H9 (cell line): ENCODE measurements around the gene NXPH4. TPM values are rescaled to one million over a fixed set of nuclear protein-coding genes. Genes with fewer than 3 reads are reported as not detected.

Experiments
- DNase-seq: peaks from one replicate; pipeline ENCODE4 v3.0.0-alpha.2; 2017
- H2AFZ ChIP-seq: one replicate; pipeline ENCODE4 v1.6.1; 2013; ENCODE audit warnings: mild to moderate bottlenecking, low read length, control low read depth, moderate library complexity
- H2AK5ac ChIP-seq: 2 replicates; pipeline ENCODE4 v1.6.1; 2013; ENCODE audit warnings: low read length, control low read depth, mixed read lengths; ENCODE audit not compliant: insufficient read length
- H2BK120ac ChIP-seq: one replicate; pipeline ENCODE4 v1.6.1; 2013; ENCODE audit warnings: low read depth, mild to moderate bottlenecking, low read length, control low read depth, inconsistent platforms; ENCODE audit not compliant: poor library complexity, severe bottlenecking
- H2BK12ac ChIP-seq: 2 replicates; pipeline ENCODE4 v1.6.1; 2013; ENCODE audit warnings: low read length, control low read depth, mixed read lengths, low read depth; ENCODE audit not compliant: insufficient read length
- H2BK15ac ChIP-seq: 2 replicates; pipeline ENCODE4 v1.6.1; 2013; ENCODE audit warnings: low read depth, low read length, control low read depth
- H2BK20ac ChIP-seq: one replicate; pipeline ENCODE4 v1.6.1; 2013; ENCODE audit warnings: low read depth, mild to moderate bottlenecking, low read length, control low read depth, inconsistent platforms; ENCODE audit not compliant: poor library complexity, severe bottlenecking
- H2BK5ac ChIP-seq: 2 replicates; pipeline ENCODE4 v1.6.1; 2013; ENCODE audit warnings: low read length, control low read depth, mixed read lengths; ENCODE audit not compliant: insufficient read length
- H3K14ac ChIP-seq: 2 replicates; pipeline ENCODE4 v1.6.1; 2013; ENCODE audit warnings: low read length, control low read depth; ENCODE audit not compliant: insufficient read depth
- H3K18ac ChIP-seq: 2 replicates; pipeline ENCODE4 v1.6.1; 2013; ENCODE audit warnings: low read depth, mild to moderate bottlenecking, mixed read lengths, low read length, control low read depth; ENCODE audit not compliant: insufficient read length
- H3K23ac ChIP-seq: 2 replicates; pipeline ENCODE4 v1.6.1; 2013; ENCODE audit warnings: low read length, control low read depth, mixed read lengths, low read depth; ENCODE audit not compliant: insufficient read length
- H3K23me2 ChIP-seq: 2 replicates; pipeline ENCODE4 v1.6.1; 2013; ENCODE audit warnings: low read depth, mild to moderate bottlenecking, mixed read lengths, low read length, control low read depth; ENCODE audit not compliant: insufficient read length, poor library complexity, severe bottlenecking
- H3K27ac ChIP-seq: 2 replicates; pipeline ENCODE4 v1.5.1; 2013; ENCODE audit warnings: low read length, control low read depth, mixed read lengths, low read depth; ENCODE audit not compliant: insufficient read length
- H3K27me3 ChIP-seq: 2 replicates; pipeline ENCODE4 v1.6.1; 2013; ENCODE audit warnings: low read length, control low read depth, inconsistent platforms; ENCODE audit not compliant: insufficient read depth
- H3K4ac ChIP-seq: 2 replicates; pipeline ENCODE4 v1.6.1; 2013; ENCODE audit warnings: low read depth, mild to moderate bottlenecking, control low read depth, inconsistent platforms, low read length, moderate library complexity
- H3K4me1 ChIP-seq: 2 replicates; pipeline ENCODE4 v1.6.1; 2013; ENCODE audit warnings: low read length, control low read depth, inconsistent platforms; ENCODE audit not compliant: insufficient read depth
- H3K4me2 ChIP-seq: 2 replicates; pipeline ENCODE4 v1.6.1; 2013; ENCODE audit warnings: low read length, control low read depth, mixed read lengths; ENCODE audit not compliant: insufficient read length, insufficient read depth
- H3K56ac ChIP-seq: 2 replicates; pipeline ENCODE4 v1.6.1; 2013; ENCODE audit warnings: low read depth, mild to moderate bottlenecking, mixed read lengths, low read length, control low read depth; ENCODE audit not compliant: insufficient read length
- H3K79me1 ChIP-seq: 2 replicates; pipeline ENCODE4 v1.6.1; 2013; ENCODE audit warnings: low read depth, mild to moderate bottlenecking, moderate library complexity, low read length, control low read depth, inconsistent platforms; ENCODE audit not compliant: insufficient read depth, poor library complexity, severe bottlenecking
- H3K79me2 ChIP-seq: 2 replicates; pipeline ENCODE4 v1.6.1; 2013; ENCODE audit warnings: low read length, control low read depth, inconsistent platforms; ENCODE audit not compliant: insufficient read depth
- H3K9ac ChIP-seq: 2 replicates; pipeline ENCODE4 v1.6.1; 2013; ENCODE audit warnings: low read length, control low read depth, mixed read lengths; ENCODE audit not compliant: insufficient read length; ENCODE audit errors: extremely low read depth
- H3K9me3 ChIP-seq: one replicate; pipeline ENCODE4 v1.6.1; 2013; ENCODE audit warnings: low read depth, low read length, inconsistent platforms; ENCODE audit not compliant: control insufficient read depth
- H3T11ph ChIP-seq: one replicate; pipeline ENCODE4 v1.6.1; 2013; ENCODE audit warnings: mild to moderate bottlenecking, low read length, control low read depth, inconsistent platforms
- H4K20me1 ChIP-seq: one replicate; pipeline ENCODE4 v1.6.1; 2013; ENCODE audit not compliant: control insufficient read depth, insufficient read length, insufficient read depth
- H4K5ac ChIP-seq: 2 replicates; pipeline ENCODE4 v1.6.1; 2013; ENCODE audit warnings: low read depth, mild to moderate bottlenecking, mixed read lengths, low read length, control low read depth; ENCODE audit not compliant: insufficient read length
- H4K8ac ChIP-seq: replicated peaks from 2 replicates; pipeline ENCODE4 v1.6.1; 2013; ENCODE audit warnings: low read length, control low read depth, mixed read lengths, low read depth; ENCODE audit not compliant: insufficient read length
- H4K91ac ChIP-seq: 2 replicates; pipeline ENCODE4 v1.6.1; 2013; ENCODE audit warnings: low read depth, mild to moderate bottlenecking, moderate library complexity, mixed read lengths, low read length, control low read depth; ENCODE audit not compliant: insufficient read length
- H3K27ac Mint-ChIP-seq, 3 experiments: 2 replicates in 2 of 3; 3 replicates in 1 of 3; pipeline ENCODE4 v1.8.0; 2020 to 2021; ENCODE audit warnings: mixed read lengths in 3 of 3, mild to moderate bottlenecking in 1 of 3, moderate library complexity in 1 of 3
- H3K27me3 Mint-ChIP-seq: 2 replicates; pipeline ENCODE4 v1.8.0; 2021; ENCODE audit warnings: low read depth, mild to moderate bottlenecking, moderate library complexity, mixed read lengths
- H3K36me3 Mint-ChIP-seq, 3 experiments: 2 replicates in 2 of 3; 3 replicates in 1 of 3; pipeline ENCODE4 v1.8.0; 2020 to 2021; ENCODE audit warnings: low read depth in 3 of 3, mixed read lengths in 3 of 3; ENCODE audit not compliant: insufficient read depth in 1 of 3
- H3K4me1 Mint-ChIP-seq, 2 experiments: 2 replicates each; pipeline ENCODE4 v1.8.0; 2020; ENCODE audit warnings: mixed read lengths in 2 of 2
- H3K4me3 Mint-ChIP-seq, 2 experiments: 2 replicates in 1 of 2; 3 replicates in 1 of 2; pipeline ENCODE4 v1.8.0; 2020 to 2021; ENCODE audit warnings: mild to moderate bottlenecking in 2 of 2, mixed read lengths in 2 of 2, moderate library complexity in 1 of 2
- H3K9me3 Mint-ChIP-seq, 2 experiments: 2 replicates in 1 of 2; 3 replicates in 1 of 2; pipeline ENCODE4 v1.8.0; 2020; ENCODE audit warnings: mild to moderate bottlenecking in 2 of 2, mixed read lengths in 2 of 2, moderate library complexity in 1 of 2
- CTCF ChIP-seq: fragments of 200-600 bp; sonication (generic); conservative IDR thresholded peaks from 3 replicates; pipeline ENCODE4 v1.8.0; 2021; ENCODE audit warnings: antibody characterized with exemption, mild to moderate bottlenecking
- WGBS: extraction: QIAGEN DNeasy Blood & Tissue Kit; methylation state at CpG from one replicate; pipeline ENCODE4 v1.1.7; 2013; ENCODE audit warnings: missing lambda C conversion rate, low lambda C conversion rate, mixed read lengths; ENCODE audit not compliant: insufficient read length; ENCODE audit errors: extremely low coverage; 5-methylcytosine and 5-hydroxymethylcytosine counted together
- total RNA-seq: library from RNA; stranded (reverse); gene quantifications from 2 replicates; pipeline ENCODE4 v1.2.1, GENCODE V29; 2021

The NXPH4 gene
- total RNA-seq, 1 experiment from 2014 or later: 2.1 TPM

- Histone ChIP-seq H3K79me2 (no peaks in the 10 kb centered on the region), H3K18ac (no peak overlapping the region), H3K9me3 (no peaks in the 10 kb centered on the region), H3K9ac (no peak overlapping the region), H3K23me2 (no peaks in the 10 kb centered on the region), H2BK20ac (no peak overlapping the region), H4K8ac (no peak overlapping the region), H2BK120ac (no peak overlapping the region), H3K14ac (no peak overlapping the region), H3K4me2 (no peak overlapping the region), H3K79me1 (no peaks in the 10 kb centered on the region), H2AFZ (no peak overlapping the region), H2AK5ac (no peak overlapping the region), H3T11ph (no peak overlapping the region), H3K4ac (no peak overlapping the region), H2BK5ac (no peak overlapping the region), H2BK12ac (no peak overlapping the region), H3K27me3 (no peaks in the 10 kb centered on the region), H4K91ac (no peak overlapping the region), H3K4me1 (no peaks in the 10 kb centered on the region), H4K5ac (no peak overlapping the region), H3K56ac (no peak overlapping the region), H2BK15ac (no peak overlapping the region), H3K27ac (no peak overlapping the region), H3K23ac (no peak overlapping the region), H4K20me1 (peaks cover 3% of the 10 kb centered on the region)
- WGBS: no CpG with 5 or more reads among the region's 27 CpGs
- peaks cover 47 to 86% (median 82%) of the 10 kb centered on the region in 3 experiments; a peak in 6 of 7 replicates for H3K36me3 Mint-ChIP-seq
- no peak overlapping the region for H3K4me3 Mint-ChIP-seq
- TF ChIP-seq CTCF: no peak
- H3K4me1 Mint-ChIP-seq: peaks cover 4 to 5% of the 10 kb centered on the region in 2 experiments
- no peaks in the 10 kb centered on the region for H3K9me3 Mint-ChIP-seq
- H3K27me3 Mint-ChIP-seq: no peaks in the 10 kb centered on the region
- DNase-seq: no peak
- H3K27ac Mint-ChIP-seq: peak overlapping the region in 1 of 3 experiments; percentile 18; a peak in 1 of 7 replicates
Measured at GRCh38 chr12:57179331-57180086, 37.1 kb upstream of the NXPH4 start.
